CD8-positive, alpha-beta memory T cell (primary cell): ENCODE measurements around the gene KRTAP5-11. TPM values are rescaled to one million over a fixed set of nuclear protein-coding genes. Genes with fewer than 3 reads are reported as not detected.
"Not testable (repeated sequence)": the region's sequence is repeated elsewhere in the genome, so short reads cannot be mapped to it uniquely, and the experiment has no call there.

ENCODE experiments used
- CTCF ChIA-PET: fragments of 350-600 bp; sonication (Branson Sonifier 250); formaldehyde crosslinking; loops from one replicate; lab custom pipeline; 2021; ENCODE audit warnings: antibody characterized with exemption; lab: Charles Lee
- POLR2A ChIA-PET: fragments of 350-600 bp; sonication (Branson Sonifier 250); formaldehyde crosslinking; loops from one replicate; lab custom pipeline; 2021; ENCODE audit warnings: antibody characterized with exemption; lab: Charles Lee
- DNase-seq, 5 donors: peaks; one replicate each; pipeline versions ENCODE4 v3.0.0 to v3.0.0-alpha.2; 2020 to 2022; ENCODE audit warnings: mixed read lengths in 1 of 5
- H3K27ac ChIP-seq: one replicate; pipeline ENCODE4 v1.7.0; 2013; ENCODE audit warnings: low read depth, mild to moderate bottlenecking, low read length, moderate library complexity
- H3K27me3 ChIP-seq: 2 replicates; pipeline ENCODE4 v1.7.0; 2013; ENCODE audit warnings: low read length, mild to moderate bottlenecking; ENCODE audit not compliant: insufficient read depth, poor library complexity, severe bottlenecking
- H3K36me3 ChIP-seq: 2 replicates; pipeline ENCODE4 v1.7.0; 2013; ENCODE audit warnings: mild to moderate bottlenecking, low read length, moderate library complexity; ENCODE audit not compliant: insufficient read depth
- H3K4me1 ChIP-seq: 2 replicates; pipeline ENCODE4 v1.7.0; 2013; ENCODE audit warnings: mild to moderate bottlenecking, low read length, moderate library complexity; ENCODE audit not compliant: insufficient read depth
- H3K4me3 ChIP-seq: 2 replicates; pipeline ENCODE4 v1.7.0; 2013; ENCODE audit warnings: mild to moderate bottlenecking, low read length
- H3K9me3 ChIP-seq: 2 replicates; pipeline ENCODE4 v1.7.0; 2013; ENCODE audit warnings: mild to moderate bottlenecking, low read length
- H3K27ac Mint-ChIP-seq, 8 donors: one replicate each; pipeline ENCODE4 v1.8.0; 2020 to 2021; ENCODE audit warnings: mixed read lengths in 8 of 8, mild to moderate bottlenecking in 6 of 8, inconsistent platforms in 3 of 8, moderate library complexity in 3 of 8
- H3K27me3 Mint-ChIP-seq, 2 donors: one replicate each; pipeline ENCODE4 v1.8.0; 2020 to 2021; ENCODE audit warnings: mixed read lengths in 2 of 2, mild to moderate bottlenecking in 1 of 2, moderate library complexity in 1 of 2
- H3K36me3 Mint-ChIP-seq, 3 donors: one replicate each; pipeline ENCODE4 v1.8.0; 2020 to 2021; ENCODE audit warnings: mixed read lengths in 3 of 3, inconsistent platforms in 1 of 3, mild to moderate bottlenecking in 1 of 3
- H3K4me1 Mint-ChIP-seq, 3 donors: one replicate each; pipeline ENCODE4 v1.8.0; 2020 to 2021; ENCODE audit warnings: mixed read lengths in 3 of 3, inconsistent platforms in 1 of 3, mild to moderate bottlenecking in 1 of 3
- H3K4me3 Mint-ChIP-seq, 7 donors: one replicate each; pipeline ENCODE4 v1.8.0; 2020 to 2021; ENCODE audit warnings: mixed read lengths in 7 of 7, mild to moderate bottlenecking in 6 of 7, moderate library complexity in 4 of 7, inconsistent platforms in 2 of 7
- H3K9me3 Mint-ChIP-seq, 5 donors: one replicate each; pipeline ENCODE4 v1.8.0; 2020 to 2022; ENCODE audit warnings: mixed read lengths in 5 of 5, mild to moderate bottlenecking in 3 of 5, moderate library complexity in 2 of 5, inconsistent platforms in 1 of 5
- polyA plus RNA-seq: library from polyadenylated mRNA; unstranded; fragments of 300-500 nt; fragmentation: Illumina TruSeq; gene quantifications from one replicate; pipeline ENCODE4 v1.2.3, GENCODE V29; 2021
- total RNA-seq, 2 experiments: library from RNA; stranded (reverse); gene quantifications; one replicate each; pipeline ENCODE4 v1.2.3, GENCODE V29; 2021

KRTAP5-11 gene
- total and polyA plus RNA-seq, 3 experiments from 2014 or later, result not detected

DNA sequence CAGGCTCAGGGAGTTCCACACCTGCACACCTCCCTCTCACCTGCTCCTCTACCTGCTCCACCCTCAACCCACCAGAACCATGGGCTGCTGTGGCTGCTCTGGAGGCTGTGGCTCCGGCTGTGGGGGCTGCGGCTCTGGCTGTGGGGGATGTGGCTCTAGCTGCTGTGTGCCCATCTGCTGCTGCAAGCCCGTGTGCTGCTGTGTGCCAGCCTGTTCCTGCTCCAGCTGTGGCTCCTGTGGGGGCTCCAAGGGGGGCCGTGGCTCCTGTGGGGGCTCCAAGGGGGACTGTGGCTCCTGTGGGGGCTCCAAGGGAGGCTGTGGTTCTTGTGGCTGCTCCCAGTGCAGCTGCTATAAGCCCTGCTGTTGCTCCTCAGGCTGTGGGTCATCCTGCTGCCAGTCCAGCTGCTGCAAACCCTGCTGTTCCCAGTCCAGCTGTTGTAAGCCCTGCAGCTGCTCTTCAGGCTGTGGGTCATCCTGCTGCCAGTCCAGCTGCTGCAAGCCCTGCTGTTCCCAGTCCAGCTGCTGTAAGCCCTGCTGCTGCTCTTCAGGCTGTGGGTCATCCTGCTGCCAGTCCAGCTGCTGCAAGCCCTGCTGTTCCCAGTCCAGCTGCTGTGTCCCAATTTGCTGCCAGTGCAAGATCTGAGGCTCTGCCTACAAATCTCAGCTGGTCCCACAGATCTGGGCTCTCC is 44.6 kb downstream of the KRTAP5-11 start, which contains the start of gene KRTAP5-8:
Gene KRTAP5-8, plus strand, starts transcription at position 49 of the 689 bp plus-strand sequence. Its CDS starts 31 bp downstream, at position 80.
- peaks cover 0 to 11% (median 0%) of the 10 kb centered on the region in 3 donors for H3K36me3 Mint-ChIP-seq
- H3K4me3 Mint-ChIP-seq, H3K27me3 ChIP-seq, H3K4me1 Mint-ChIP-seq, H3K36me3 ChIP-seq, CTCF ChIA-PET, H3K9me3 Mint-ChIP-seq, H3K9me3 ChIP-seq, H3K4me1 ChIP-seq, POLR2A ChIA-PET, H3K4me3 ChIP-seq, H3K27ac ChIP-seq, DNase-seq, H3K27ac Mint-ChIP-seq: not testable (repeated sequence)
- H3K27me3 Mint-ChIP-seq, result peaks cover 15 to 41% of the 10 kb centered on the region in 2 donors

DNA sequence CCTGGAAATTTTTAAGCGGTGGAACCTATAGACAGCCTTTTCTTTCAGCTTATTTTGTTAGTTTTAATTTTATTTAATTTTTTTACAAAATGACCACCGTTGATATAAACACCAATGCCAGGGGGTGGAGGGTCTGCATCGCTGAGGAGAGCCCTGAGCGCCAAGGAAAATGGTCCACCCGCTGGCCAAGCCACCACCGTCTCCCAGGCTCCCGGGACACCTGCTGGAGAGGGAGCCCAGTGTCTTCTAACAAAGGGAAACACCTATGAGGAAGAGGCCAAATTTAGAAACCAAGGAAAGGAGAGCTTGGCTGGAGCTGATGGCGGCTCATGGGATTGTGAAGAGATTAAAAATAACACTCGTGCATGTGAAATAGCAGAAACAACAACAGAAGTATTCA is 45.1 kb downstream of the KRTAP5-11 start:
- Mint-ChIP-seq H3K4me1 (no peaks in the 10 kb centered on the region), H3K27me3 (peaks cover 15 to 36% of the 10 kb centered on the region in 2 donors), H3K27ac (no peak overlapping the region), H3K4me3 (no peak overlapping the region), H3K36me3 (peaks cover 0 to 11% (median 0%) of the 10 kb centered on the region in 3 donors), H3K9me3 (peaks cover 0 to 9% (median 5%) of the 10 kb centered on the region in 5 donors)
- ChIA-PET POLR2A (no interaction called here), CTCF (no interaction called here)
- no peak overlapping the region for H3K27ac ChIP-seq
- no peak overlapping the region for H3K4me3 ChIP-seq
- no peaks in the 10 kb centered on the region for H3K36me3 ChIP-seq
- no peaks in the 10 kb centered on the region for H3K27me3 ChIP-seq
- no peaks in the 10 kb centered on the region for H3K9me3 ChIP-seq
- H3K4me1 ChIP-seq, result no peaks in the 10 kb centered on the region
- no peak for DNase-seq

DNA sequence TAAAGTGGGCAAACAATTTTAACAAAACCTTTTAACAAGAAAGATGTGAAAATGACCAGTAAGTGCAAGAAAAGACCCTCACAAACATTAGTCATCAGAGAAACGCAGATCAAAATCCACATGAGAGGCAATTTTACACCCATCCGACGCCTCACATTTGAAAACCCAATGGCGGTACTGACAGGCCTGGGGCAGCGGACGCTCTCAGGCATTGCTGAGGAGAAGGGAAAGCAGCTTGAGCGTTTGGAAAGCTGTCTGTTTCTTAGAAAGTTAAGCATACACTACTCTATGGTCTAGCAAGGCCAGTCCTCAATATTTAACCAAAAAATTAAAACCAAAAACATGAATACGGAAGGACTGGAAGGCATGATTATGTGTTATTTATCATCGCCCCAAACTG is 46.9 kb downstream of the KRTAP5-11 start:
- ChIA-PET CTCF (no interaction called here), POLR2A (no interaction called here)
- Histone ChIP-seq H3K4me1 (no peaks in the 10 kb centered on the region), H3K27ac (no peak overlapping the region), H3K9me3 (no peaks in the 10 kb centered on the region), H3K27me3 (no peaks in the 10 kb centered on the region), H3K36me3 (no peaks in the 10 kb centered on the region), H3K4me3 (no peak overlapping the region)
- no peak overlapping the region for H3K4me3 Mint-ChIP-seq
- no peaks in the 10 kb centered on the region for H3K4me1 Mint-ChIP-seq
- H3K36me3 Mint-ChIP-seq, result peaks cover 0 to 2% (median 0%) of the 10 kb centered on the region in 3 donors
- DNase-seq, result no peak
- no peak overlapping the region for H3K27ac Mint-ChIP-seq
- peaks cover 12 to 25% of the 10 kb centered on the region in 2 donors for H3K27me3 Mint-ChIP-seq
- peaks cover 0 to 4% (median under 1%) of the 10 kb centered on the region in 5 donors for H3K9me3 Mint-ChIP-seq

DNA sequence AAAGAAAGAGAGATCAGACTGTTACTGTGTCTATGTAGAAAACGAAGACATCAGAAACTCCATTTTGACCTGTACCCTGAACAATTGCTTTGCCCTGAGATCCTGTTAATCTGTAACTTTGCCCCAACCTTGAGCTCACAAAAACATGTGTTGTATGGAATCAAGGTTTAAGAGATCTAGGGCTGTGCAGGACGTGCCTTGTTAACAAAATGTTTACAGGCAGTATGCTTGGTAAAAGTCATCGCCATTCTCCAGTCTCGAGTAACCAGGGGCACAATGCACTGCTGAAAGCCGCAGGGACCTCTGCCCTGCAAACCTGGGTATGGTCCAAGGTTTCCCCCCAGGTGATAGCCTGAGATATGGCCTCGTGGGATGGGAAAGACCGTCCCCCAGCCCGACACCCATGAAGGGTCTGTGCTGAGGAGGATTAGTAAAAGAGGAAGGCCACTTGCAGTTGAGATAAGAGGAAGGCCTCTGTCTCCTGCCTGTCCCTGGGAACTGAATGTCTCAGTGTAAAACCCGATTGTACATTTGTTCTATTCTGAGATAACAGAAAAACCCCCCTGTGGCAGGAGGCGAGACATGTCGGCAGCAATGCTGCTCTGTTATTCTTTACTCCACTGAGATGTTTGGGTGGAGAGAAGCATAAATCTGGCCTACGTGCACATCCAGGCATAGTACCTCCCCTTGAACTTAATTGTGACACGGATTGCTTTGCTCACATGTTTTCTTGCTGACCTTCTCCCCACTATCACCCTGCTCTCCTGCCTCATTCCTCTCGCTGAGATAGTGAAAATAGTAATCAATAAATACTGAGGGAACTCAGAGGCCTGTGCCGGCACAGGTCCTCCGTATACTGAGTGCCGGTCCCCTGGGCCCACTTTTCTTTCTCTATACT is 47.7 kb downstream of the KRTAP5-11 start:
- H3K4me3 Mint-ChIP-seq, H3K27me3 ChIP-seq, H3K36me3 Mint-ChIP-seq, H3K27ac ChIP-seq, H3K27ac Mint-ChIP-seq, H3K36me3 ChIP-seq, H3K9me3 Mint-ChIP-seq, CTCF ChIA-PET, H3K4me3 ChIP-seq, H3K4me1 Mint-ChIP-seq, DNase-seq, H3K9me3 ChIP-seq, POLR2A ChIA-PET, H3K4me1 ChIP-seq: not testable (repeated sequence)
- H3K27me3 Mint-ChIP-seq, result peaks cover 11 to 28% of the 10 kb centered on the region in 2 donors

DNA sequence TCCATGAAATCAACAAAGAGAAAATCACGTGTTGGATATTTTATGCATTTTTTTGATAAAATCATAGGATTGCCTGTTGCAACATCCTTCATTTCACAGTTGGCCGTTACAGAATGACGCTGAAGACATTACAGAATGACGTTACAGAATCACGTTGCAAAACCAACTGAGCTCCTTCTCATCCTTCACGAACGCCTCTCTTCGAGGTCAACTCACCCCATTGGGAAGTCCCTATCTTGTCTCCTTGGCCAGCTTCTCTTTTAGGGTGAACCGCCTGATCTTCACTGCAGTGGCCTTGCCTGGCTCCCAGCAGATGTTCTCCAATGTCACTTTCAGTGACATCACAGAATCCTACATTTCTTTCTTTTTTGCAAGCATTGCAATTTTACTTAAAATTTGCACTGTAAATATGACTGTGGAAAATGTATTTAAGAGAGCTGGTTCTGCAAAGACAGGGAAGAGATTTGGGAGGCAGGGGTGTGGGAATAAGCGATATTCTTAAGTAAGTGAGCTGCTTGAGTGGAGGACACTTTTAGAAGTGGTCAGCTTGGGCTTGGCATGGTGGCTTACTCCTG is 50.6 kb downstream of the KRTAP5-11 start:
- Mint-ChIP-seq H3K36me3 (no peaks in the 10 kb centered on the region), H3K27ac (no peak overlapping the region), H3K27me3 (peaks cover 14 to 29% of the 10 kb centered on the region in 2 donors), H3K9me3 (no peaks in the 10 kb centered on the region), H3K4me1 (no peaks in the 10 kb centered on the region), H3K4me3 (no peak overlapping the region)
- no peaks in the 10 kb centered on the region for H3K9me3 ChIP-seq
- POLR2A ChIA-PET, result no interaction called here
- no peaks in the 10 kb centered on the region for H3K4me1 ChIP-seq
- H3K27me3 ChIP-seq, result no peaks in the 10 kb centered on the region
- CTCF ChIA-PET, result interaction anchor here (0.7 kb wide), 1 partner anchor 8 kb away, joined by 3 read pairs; no protein-coding TSS in a partner anchor
- no peak overlapping the region for H3K4me3 ChIP-seq
- H3K27ac ChIP-seq, result no peak overlapping the region
- no peaks in the 10 kb centered on the region for H3K36me3 ChIP-seq
- no peak for DNase-seq

Other genes starting within 250 kb of the KRTAP5-11 start
- gene DHCR7, start 134.5 kb downstream of the KRTAP5-11 start, total RNA-seq, result 10 to 100 TPM; 41.5 to 42.8 TPM
- 19.6 TPM for gene DHCR7, start 134.5 kb downstream of the KRTAP5-11 start, polyA plus RNA-seq
- 10 to 100 TPM; 60.3 to 62.5 TPM for gene NADSYN1, start 129.7 kb downstream of the KRTAP5-11 start, total RNA-seq
- gene NADSYN1, start 129.7 kb downstream of the KRTAP5-11 start, polyA plus RNA-seq, result 43.6 TPM
- gene KRTAP5-7, start 55.6 kb downstream of the KRTAP5-11 start, total RNA-seq, result not detected
- not detected for gene KRTAP5-7, start 55.6 kb downstream of the KRTAP5-11 start, polyA plus RNA-seq
- gene KRTAP5-8, start 44.9 kb downstream of the KRTAP5-11 start, total RNA-seq, result not detected
- gene KRTAP5-8, start 44.9 kb downstream of the KRTAP5-11 start, polyA plus RNA-seq, result not detected
- gene KRTAP5-9, start 34.5 kb downstream of the KRTAP5-11 start, total RNA-seq, result not detected
- not detected for gene KRTAP5-9, start 34.5 kb downstream of the KRTAP5-11 start, polyA plus RNA-seq
- gene KRTAP5-10, start 17.3 kb downstream of the KRTAP5-11 start, total RNA-seq, result not detected
- not detected for gene KRTAP5-10, start 17.3 kb downstream of the KRTAP5-11 start, polyA plus RNA-seq